GM21381 (cell line): ENCODE measurements around the gene BEST3.
A peak's percentile ranks its signal among the peaks of the same experiment; 100 is the strongest.

Experiments
- ATAC-seq: cut with Tn5 transposase; IDR thresholded peaks from one replicate; pipeline ENCODE4 v1.9.1; 2021; ENCODE audit warnings: mild to moderate bottlenecking, moderate library complexity; ENCODE audit not compliant: unreplicated experiment

The BEST3 gene

DNA sequence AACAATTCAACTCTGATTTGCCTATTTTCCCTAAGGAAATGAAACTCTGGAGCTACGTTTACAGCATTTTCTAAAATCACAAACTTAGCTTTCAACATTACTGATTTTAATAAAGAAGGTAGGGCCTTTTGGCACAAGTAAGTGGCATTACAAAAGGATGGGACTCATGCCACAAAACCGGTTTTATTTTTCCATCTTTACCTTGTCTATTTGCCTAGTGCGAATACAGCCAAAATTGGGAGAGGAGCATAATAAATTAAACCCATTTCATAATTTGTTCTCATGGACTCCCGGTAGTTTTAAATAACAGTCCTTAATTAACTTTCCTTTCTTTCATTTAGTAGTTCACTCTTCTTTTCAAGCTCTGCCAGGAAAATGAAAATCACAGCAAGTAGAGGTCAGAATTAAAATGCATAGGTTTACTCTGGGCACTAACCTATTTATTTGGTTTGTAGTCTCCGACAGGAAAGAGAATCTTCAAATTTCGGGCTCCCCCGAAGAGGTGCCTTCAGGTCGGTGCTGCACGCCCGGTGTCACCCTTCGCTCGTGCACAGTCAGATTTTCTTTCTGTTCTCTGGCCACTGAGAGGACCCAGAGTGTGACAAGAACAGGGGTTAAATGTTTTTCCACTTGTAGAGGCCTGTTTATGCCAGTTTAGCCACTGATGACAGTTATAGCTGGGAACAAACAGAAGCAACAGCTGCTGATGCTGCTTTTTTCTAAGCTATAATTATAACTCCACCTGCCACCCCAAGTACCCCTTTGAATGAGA is at the start of gene BEST3:
Gene BEST3, minus strand, starts transcription at position 535 of the 772 bp plus-strand sequence. CDS start 1,505 bp downstream, outside the sequence.
- ATAC-seq = no peak

DNA sequence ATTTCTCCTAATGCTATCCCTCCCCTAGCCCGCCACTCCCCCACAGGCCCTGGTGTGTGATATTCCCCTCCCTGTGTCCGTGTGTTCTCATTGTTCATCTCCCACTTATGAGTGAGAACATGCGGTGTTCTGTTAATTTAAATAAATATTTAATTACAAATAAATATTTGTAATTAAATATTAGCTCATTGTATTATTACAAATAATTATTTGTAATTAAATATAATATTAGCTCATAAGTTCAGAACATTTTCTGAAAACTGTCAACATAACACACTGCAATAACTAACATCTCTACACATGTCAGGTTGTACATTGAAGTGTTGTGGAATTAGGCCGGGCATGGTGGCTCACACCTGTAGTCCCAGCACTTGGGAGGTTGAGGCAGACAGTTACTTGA is 45.0 kb upstream of the BEST3 start:
- no peak for ATAC-seq

DNA sequence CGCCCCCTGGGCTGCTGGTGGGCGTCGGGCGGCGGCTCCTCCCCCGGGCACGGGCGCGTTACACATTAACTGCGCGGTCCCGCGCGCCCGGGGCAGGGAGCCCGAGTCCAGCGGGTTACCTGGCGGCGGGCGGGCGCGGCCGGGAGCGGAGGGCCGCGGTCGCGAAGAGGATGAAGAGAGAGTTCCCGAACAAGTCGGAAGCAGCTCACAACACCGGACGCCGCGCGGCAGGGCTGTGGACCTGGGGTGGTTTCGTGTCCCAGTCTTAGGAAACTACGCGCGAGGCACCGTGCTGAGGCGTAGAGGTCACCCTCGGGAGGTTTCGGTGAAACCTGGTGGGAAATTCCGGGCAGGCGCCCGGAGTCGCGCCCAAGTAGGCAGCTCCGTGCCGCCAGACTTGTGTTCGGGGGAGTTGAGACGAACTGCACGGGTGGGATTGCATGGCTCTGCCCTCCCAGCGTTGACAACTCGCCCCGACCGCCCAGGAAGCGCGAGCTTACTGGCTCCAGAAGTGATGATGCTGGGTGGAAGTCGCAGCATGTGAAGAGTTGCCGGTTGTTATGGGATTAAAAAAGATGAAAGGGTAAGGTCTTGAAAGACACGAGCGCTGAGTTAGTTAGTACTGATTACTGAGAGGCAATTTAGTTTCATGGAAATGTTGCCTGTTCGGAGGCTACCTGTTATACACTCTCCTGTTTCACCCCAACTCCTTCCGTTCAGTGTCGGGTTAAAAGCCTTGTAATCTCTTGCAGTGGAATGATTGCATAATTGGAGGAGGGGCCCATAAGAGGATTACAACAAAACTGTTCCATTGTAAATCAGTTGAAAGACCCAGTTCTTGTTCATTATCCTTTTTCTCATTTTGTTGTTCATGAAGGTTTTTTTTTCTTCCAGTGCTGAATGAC is 40.4 kb upstream of the BEST3 start:
- peak; percentile 38 for ATAC-seq

DNA sequence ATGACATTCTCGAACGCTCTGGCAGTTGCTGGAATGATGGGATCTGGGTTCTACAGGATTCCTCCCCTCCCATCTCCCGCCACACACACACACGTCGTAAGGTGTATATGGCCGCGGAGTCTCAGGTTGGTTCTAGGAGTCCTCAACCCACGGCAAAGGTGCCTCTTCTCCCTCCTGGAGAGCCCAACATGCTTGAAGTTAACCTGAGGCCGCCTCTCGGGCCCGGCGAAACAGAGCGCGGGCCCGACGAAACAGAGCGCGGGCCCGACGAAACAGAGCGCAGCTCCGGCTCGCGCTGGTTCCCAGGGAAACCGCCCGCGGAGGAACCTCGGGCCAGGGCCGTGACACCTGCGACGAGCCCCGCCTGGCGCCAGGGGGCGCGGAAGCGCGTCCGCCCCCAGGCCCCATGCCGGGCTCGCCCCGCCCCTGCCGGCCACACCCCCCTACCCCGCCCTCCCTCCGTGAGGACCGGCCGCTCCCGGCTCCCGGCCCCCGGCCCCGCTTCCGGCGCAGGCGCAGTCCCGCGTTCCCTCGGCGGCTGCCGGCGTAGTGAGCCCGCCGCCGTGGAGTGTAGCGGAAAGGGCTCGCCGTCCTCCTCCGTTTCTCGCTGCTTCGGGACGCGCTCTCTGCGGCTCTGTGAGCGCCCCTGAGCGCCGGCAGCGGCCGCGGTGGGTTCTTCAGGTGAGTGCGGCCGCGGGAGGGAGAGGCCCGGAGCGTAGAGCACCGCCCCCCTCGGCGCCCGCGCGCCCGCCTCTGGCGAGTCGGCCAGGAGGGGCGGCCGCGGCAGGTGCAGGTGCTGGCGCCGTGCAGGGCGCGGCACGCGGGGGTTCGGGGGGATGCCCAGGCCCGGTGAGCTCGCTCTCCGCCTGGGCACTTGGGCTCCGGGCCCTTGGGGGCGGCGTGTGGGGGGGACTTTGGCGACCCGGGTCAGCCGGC is 39.5 kb upstream of the BEST3 start, which contains the start of gene RAB3IP:
Gene RAB3IP, plus strand, starts transcription at position 510 of the 936 bp plus-strand sequence. CDS start 16,549 bp downstream, outside the sequence.
- ATAC-seq = peak; percentile 83

DNA sequence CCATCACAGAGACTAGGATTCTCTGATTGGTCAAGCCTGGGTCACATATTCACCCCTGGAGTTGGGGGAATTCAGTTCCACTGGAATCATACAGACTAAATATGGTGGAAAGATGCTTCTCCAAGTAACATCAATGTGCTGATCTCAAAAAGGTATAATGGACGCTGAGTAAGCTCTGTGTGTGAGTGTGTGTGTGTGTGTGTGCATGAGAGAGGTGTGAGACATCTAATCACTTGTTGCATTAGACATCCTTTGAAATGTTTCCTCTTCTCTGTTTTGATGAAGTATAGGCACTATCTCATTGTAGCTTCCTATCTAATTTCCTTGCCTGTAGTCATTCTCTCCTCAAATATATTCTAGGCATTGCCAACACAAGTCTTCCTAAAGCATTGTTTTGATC is 34.5 kb upstream of the BEST3 start:
- no peak for ATAC-seq

DNA sequence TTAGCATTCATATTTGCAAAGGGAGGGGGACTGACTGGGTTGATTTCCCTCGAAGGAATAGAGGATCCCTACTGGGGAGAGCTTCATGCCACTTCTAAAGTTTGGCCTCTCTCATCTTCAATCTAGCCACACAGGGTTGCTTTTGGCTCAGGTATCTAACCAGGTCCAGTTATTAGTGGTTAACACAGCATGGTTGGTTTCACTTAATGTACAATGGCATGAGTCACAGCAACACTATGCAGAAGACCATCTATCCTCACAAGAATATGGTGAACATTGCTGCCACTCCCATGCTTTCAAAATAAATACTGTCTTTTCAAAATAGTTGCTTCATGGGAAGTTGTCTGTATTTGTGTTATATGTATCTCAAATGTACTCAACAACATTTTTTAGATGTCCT is 33.0 kb upstream of the BEST3 start:
- no peak for ATAC-seq

DNA sequence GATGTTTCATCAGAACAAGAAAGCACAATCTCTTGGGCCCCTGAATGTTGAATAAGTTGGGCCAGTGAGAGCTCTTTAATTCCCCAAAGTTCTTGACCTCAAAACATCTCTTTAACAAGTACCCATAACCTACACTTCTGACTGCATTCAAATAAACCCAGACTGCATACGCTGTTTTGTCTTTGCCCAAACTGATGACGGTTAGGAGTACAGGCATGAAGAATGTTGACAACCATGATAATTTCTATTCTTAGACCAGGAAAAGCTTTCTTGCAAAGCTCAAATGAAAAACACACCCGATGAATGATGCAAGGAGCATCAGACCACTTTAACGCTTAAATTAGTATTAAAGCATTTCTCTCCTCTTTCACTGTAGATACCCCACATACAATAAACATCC is 27.8 kb upstream of the BEST3 start:
- no peak for ATAC-seq

DNA sequence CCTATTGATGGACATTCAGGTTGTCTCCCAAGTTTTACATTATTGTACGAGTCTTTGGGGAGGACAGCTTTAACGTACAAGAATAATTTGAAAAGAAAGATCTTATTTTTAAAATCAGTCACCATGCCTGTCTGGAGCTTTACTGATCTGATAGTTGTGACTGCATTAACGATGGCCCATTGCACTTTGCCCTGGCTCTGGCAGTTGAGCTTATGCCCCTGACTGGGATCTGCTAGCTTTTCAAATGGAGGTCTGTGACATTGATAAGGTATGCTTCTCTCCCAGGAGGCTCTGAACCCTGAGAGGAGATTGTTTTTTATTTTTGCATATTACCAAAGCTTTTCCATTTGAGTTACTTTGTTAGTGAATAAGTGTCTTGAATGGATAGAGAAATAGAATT is 21.6 kb upstream of the BEST3 start:
- ATAC-seq = no peak

DNA sequence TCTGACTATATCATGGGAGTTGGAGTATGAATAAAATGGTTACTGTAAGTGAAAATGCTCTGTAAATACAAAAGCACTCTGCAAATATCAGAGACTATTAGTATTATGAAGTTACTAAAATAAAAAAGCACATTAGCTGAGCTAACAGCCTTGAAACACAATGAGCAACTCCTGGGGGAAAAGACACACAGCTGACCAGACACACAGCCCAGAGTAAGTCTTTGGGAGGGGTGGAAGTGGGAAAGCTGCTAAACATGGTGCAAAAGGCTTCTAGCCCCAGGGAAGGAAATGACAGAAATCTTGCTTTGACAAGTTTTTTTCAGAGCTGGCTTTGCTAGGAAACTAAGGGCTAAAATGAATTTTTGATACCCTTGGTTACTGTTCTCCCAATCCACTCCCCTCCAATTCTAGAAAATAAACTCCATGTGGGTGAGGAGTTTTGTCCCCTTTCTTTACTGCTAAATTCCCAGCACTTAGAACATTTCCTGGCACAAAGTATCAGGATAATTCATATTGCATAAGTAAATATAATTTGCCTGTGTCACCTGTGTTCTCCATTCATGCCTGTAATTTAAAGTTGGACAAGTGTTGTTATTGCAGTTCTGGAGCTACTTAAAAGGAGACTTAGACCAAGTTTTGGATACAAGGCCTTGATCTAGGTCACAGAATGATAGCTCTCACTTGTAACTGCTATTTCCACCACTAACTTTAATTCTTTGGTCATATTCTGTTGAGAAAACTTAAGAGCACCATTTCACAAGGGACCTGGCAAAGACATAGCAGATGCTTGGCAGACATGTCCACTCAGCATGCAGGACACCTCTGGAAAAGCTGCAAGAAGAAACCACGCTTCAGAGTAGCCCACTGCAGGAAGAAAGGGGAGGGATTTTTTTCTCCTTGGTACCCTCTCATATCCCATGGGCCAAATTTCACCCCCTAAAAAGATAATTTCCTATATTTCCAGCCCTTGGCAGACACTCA is 20.5 kb upstream of the BEST3 start:
- ATAC-seq = no peak

DNA sequence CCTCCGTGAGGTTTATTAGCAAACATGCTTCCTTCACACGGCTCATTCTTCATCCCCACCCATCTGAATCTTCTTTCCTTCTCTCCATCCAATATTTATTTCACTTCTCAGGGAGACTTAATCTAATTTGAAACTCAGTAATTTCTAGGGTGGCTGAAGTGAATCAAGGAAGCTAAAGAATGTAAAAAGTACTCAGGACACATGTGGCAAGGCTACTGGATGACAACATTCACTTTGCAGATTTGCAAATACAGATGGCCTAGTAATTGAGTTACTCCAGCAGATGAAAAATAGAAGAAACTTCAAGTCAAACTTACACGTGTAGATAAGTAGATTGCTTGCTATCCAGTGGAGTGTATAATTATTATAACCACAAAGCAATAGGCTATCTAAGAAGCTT is 15.4 kb upstream of the BEST3 start:
- no peak for ATAC-seq

DNA sequence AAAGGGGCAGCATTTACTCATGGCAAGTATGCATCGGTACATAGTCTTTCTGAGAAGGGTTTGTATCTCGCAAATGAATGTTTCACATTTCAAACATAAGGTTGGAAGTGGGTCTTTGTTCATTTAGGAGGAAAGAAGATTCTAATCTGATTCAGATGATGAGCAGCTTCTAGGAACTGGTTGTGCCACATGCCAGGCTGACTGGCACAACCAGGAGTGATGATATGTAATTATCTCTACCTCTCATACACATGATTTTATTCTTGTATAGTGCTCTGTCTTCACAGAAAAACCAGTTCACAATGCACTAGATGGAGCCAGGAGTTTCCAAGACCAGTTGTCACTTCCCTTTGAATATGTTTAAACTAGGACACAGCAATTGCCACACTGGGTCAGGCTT is 13.7 kb upstream of the BEST3 start:
- no peak for ATAC-seq

DNA sequence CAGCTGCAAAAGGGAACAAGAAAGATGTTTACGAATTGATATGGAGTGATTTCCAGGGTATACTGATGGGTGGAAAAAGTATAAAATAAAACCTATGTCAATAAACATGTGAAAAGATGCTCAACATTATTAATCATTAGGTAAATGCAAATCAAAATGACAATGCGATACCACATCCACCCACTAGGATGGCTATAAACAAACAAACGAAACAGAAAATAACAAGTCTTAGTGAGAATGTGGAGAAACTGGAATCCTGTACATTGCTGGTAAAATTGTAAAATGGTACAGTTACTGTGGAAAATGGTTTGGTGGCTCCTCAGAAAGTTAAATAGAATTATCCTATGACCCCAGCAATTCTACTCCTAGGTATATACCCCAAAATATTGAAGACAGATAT is 9.5 kb upstream of the BEST3 start:
- no peak for ATAC-seq

DNA sequence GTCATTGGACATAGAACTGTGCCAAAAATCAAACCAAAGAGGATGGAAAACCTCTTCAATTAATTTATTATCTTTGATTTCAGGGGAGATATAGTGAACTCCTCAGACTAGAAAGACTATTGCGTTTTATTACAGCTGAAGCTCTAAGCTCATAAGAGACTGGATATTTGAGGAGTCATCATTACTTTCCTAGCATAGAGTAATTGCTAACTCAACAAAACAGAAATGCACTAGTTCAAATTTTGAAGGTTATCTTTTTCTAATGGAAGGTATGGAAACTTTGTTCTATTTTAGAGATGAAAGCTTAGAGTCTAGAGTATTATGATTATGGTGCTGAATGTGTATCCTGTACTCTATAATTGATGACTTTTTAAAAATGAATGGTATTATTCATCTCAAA is 5.3 kb upstream of the BEST3 start:
- ATAC-seq = no peak

DNA sequence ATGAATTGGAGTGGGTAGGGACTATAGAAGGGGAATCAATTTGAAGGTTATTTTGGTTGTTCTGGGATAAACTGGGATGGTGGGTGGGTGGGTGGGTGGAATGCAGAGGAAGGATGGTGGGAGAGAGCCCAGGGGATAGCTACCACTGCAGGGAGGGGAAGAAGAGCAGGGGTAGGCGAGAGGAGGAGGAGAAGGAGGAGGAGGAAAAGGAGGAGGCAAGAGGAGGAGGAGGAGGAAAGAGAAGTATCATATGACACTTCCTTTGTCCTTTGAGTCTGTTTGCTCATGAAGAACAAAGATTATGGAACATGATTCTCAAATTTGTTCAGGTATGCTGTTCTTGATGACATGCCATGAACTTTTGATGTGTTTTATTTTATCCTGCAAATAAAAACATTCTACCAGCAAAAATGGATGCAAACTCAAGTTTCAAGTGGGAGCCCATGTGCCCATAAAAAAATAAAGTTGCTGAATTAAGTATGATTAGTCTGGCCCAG is 4.1 kb upstream of the BEST3 start:
- ATAC-seq = no peak

DNA sequence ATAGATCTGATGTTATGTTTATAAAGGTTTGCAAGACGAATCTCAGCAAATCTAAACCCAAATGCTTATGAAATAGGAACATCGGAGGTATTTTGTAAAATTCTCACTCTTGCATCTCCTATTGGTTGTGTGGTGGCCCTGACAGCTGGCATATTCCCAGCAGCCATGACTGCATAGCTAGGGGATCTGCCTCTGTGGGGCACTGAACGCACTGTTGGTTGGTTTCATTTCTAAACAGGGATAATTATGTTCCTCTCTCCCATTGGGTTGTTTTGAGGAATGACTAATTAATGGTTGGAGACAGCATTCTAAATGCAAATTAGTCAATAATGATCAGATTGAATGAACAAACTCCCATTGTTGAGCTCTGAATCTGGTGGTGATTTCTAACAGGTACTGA is 2.7 kb upstream of the BEST3 start:
- no peak for ATAC-seq

DNA sequence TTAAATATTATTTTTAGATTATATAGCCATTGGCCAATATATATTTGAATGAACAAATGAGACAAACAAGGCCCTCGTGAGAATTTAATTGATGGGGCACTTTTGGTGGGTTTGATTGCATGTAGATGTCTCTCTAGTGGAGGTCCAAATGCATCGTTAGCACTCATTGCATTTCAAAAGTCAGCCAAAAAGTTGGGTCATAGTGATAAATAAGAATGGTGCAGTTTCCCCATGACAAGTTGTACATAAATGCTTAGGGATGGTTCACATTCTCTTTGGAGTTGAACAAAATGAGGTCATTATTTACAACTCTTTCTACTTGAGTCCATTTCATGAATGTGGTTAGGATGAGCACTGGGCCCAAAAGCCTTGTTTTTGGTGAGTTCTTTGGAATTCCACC is 1.0 kb downstream of the BEST3 start:
- no peak for ATAC-seq

DNA sequence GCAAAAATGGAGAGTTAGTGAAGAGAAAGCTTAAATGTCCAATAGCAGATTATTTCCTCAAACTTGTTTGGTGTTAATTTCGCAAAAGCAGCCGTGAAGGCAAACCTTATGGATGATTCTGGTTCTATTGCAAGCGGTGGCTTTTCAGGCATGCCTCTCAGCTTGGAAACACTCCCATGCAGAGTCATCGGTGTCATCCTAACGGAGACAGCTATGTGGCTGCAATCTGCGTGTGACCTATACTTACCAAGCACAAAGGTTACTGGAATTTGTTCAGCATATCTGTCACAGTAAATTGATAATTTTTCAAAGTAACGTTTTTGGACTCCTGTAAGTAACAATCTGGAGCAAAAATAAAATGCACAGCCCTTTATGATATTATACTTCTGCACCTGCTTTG is 5.0 kb downstream of the BEST3 start:
- ATAC-seq = no peak

DNA sequence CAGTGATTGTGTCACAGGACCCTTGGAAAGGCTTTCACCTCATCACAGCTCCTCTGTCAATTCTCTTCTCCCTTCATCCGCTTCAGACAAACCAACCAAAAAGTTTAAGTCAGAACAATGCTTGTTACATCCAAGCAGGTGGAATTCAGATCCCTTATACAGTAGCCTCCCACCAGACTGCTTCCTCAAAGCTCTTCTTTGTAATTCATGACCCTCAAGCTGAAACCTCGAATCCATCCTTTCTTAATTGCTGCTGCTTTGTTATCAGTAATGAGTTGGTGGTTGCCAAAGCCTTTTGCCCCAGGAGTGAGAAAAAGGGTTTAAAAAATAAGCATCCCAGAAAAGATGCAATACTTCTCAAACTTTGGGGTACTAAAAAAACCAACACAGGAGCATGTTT is 9.5 kb downstream of the BEST3 start:
- ATAC-seq = no peak
